HepG2 (cell line): Measurements from ENCODE around the gene ASB3. TPM values are rescaled to one million over a fixed set of nuclear protein-coding genes. Genes with fewer than 3 reads are reported as not detected.
A peak's percentile ranks its signal among the peaks of the same experiment; 100 is the strongest.

Source experiments
- KDM3A ChIP-seq: IDR thresholded peaks from 2 replicates; pipeline ENCODE4 v1.6.1; 2018; ENCODE audit warnings: low read depth, missing compliant biosample characterization
- KLF11 ChIP-seq: IDR thresholded peaks from 2 replicates; pipeline ENCODE4 v1.6.1; 2016; ENCODE audit warnings: missing compliant biosample characterization
- NFIC ChIP-seq: IDR thresholded peaks from 2 replicates; pipeline ENCODE4 v1.6.1; 2012; ENCODE audit warnings: mild to moderate bottlenecking, low read length, inconsistent platforms
- RBM22 ChIP-seq: fragments of 200-400 bp; formaldehyde crosslinking; optimal IDR thresholded peaks from 2 replicates; pipeline ENCODE3; 2017; ENCODE audit warnings: mild to moderate bottlenecking, low read length, moderate library complexity
- RCOR2 ChIP-seq: IDR thresholded peaks from 2 replicates; pipeline ENCODE4 v1.6.1; 2016; ENCODE audit warnings: missing biosample characterization, missing genetic modification reagents
- SNAPC2 ChIP-seq: sonication (generic); formaldehyde crosslinking; IDR thresholded peaks from 2 replicates; pipeline ENCODE4 v1.8.1; 2022; ENCODE audit warnings: mild to moderate bottlenecking, missing genetic modification reagents
- XBP1 ChIP-seq: sonication (generic); formaldehyde crosslinking; IDR thresholded peaks from 2 replicates; pipeline ENCODE4 v1.5.0; 2020; ENCODE audit warnings: missing genetic modification reagents
- ZKSCAN5 ChIP-seq: sonication (generic); formaldehyde crosslinking; IDR thresholded peaks from 2 replicates; pipeline ENCODE4 v1.5.1; 2020; ENCODE audit warnings: mild to moderate bottlenecking, missing genetic modification reagents
- ZNF230 ChIP-seq: sonication (generic); formaldehyde crosslinking; IDR thresholded peaks from 2 replicates; pipeline ENCODE4 v1.4.0; 2020; ENCODE audit warnings: mild to moderate bottlenecking, missing genetic modification reagents
- ZNF335 ChIP-seq: sonication (generic); formaldehyde crosslinking; IDR thresholded peaks from 2 replicates; pipeline ENCODE4 v1.4.0; 2020; ENCODE audit warnings: missing genetic modification reagents
- ZNF652 ChIP-seq: IDR thresholded peaks from 2 replicates; pipeline ENCODE4 v1.6.1; 2016; ENCODE audit warnings: low read depth, borderline replicate concordance
- ZNF761 ChIP-seq: sonication (generic); formaldehyde crosslinking; conservative IDR thresholded peaks from 2 replicates; pipeline ENCODE4 v1.4.0; 2020; ENCODE audit warnings: mild to moderate bottlenecking, missing genetic modification reagents
- ZNF883 ChIP-seq: sonication (generic); formaldehyde crosslinking; IDR thresholded peaks from 2 replicates; pipeline ENCODE4 v1.5.1; 2020; ENCODE audit warnings: mild to moderate bottlenecking, missing genetic modification reagents; ENCODE audit errors: not compliant biosample characterization
- polyA plus RNA-seq, 8 experiments: library from polyadenylated mRNA; depleted of rRNA in 3 of 8; stranded (reverse) in 7 of 8; unstranded in 1 of 8; fragments of >200 nt; fragmentation: Illumina TruSeq in 4 of 8; extraction: Trizol in 4 of 8; gene quantifications; 2 replicates each; pipeline versions ENCODE4 v1.2.1 to v1.2.3, GENCODE V29; 2011 to 2016; ENCODE audit warnings: low read depth in 4 of 8, missing spikeins in 1 of 8, mixed read lengths in 1 of 8; ENCODE audit not compliant: insufficient read depth in 1 of 8
- total RNA-seq, 5 experiments: library from RNA; depleted of rRNA; stranded (reverse); fragments of >200 nt; fragmentation: Illumina TruSeq; extraction: Trizol; gene quantifications; 2 replicates each; pipeline ENCODE4 v1.2.3, GENCODE V29; 2016; ENCODE audit warnings: low read depth in 1 of 5
- TF ChIP-seq, protein P1 (sequence below): sonication (generic); formaldehyde crosslinking; IDR thresholded peaks from 2 replicates; pipeline ENCODE4 v1.5.0; 2020; ENCODE audit warnings: missing genetic modification reagents
- TF ChIP-seq, protein P2 (sequence below): sonication (generic); formaldehyde crosslinking; IDR thresholded peaks from 2 replicates; pipeline ENCODE4 v1.4.0; 2020; ENCODE audit warnings: low read depth, missing genetic modification reagents
- TF ChIP-seq, protein P3 (sequence below): IDR thresholded peaks from 2 replicates; pipeline ENCODE4 v1.6.1; 2016
- TF ChIP-seq, protein P4 (sequence below): sonication (generic); formaldehyde crosslinking; IDR thresholded peaks from 2 replicates; pipeline ENCODE4 v1.4.0; 2020; ENCODE audit warnings: missing genetic modification reagents
- TF ChIP-seq, protein P5 (sequence below): sonication (generic); formaldehyde crosslinking; IDR thresholded peaks from 2 replicates; pipeline ENCODE4 v1.4.0; 2020; ENCODE audit warnings: missing genetic modification reagents, borderline replicate concordance

Gene ASB3
- total and polyA plus RNA-seq, 2 of the 13 experiments (the other 11 are each of a cell fraction or from before 2014, with no cell fraction given): 40.1 to 41.8 TPM

DNA sequence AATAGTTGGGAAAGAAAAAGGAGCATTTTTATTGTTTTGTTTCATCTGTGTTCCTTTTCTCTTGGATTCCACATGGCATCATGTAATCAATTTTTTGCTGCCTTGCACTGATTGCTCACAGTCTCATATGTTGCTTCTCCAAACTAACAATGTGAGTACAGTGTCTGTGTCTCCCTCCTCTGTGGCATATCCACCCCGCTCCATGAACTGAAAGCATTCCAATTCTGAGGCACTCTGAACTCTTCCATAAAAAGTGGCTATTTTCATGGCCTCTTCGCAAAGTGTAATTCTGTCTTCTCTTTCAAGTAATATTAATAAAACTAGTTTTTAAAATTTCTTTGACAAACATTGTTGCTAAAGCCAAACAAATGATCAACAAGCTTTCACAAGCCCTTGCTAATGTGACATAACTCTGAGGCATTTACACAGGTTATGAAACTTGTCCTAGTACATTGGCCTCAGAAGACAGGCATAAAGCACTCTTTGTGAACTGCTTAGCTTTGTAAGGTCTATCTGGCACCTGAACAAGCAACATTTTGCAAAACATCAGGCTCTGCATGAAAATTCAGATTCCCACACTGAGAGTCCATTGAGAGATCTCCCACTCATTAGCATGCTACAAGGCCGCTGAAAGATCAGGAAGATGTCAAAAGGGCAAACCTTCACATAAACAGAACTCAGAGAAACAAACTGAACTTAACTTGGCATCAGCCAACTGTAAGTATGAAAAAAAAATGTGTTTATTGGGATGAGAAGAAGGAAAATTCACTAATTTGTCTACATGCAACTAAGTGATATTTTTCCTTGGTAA lies 40.0 kb upstream of the ASB3 start (continued):
- TF ChIP-seq, protein P1, sequence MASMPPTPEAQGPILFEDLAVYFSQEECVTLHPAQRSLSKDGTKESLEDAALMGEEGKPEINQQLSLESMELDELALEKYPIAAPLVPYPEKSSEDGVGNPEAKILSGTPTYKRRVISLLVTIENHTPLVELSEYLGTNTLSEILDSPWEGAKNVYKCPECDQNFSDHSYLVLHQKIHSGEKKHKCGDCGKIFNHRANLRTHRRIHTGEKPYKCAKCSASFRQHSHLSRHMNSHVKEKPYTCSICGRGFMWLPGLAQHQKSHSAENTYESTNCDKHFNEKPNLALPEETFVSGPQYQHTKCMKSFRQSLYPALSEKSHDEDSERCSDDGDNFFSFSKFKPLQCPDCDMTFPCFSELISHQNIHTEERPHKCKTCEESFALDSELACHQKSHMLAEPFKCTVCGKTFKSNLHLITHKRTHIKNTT (CRISPR knock-in tag): no peak
- TF ChIP-seq, protein P2, sequence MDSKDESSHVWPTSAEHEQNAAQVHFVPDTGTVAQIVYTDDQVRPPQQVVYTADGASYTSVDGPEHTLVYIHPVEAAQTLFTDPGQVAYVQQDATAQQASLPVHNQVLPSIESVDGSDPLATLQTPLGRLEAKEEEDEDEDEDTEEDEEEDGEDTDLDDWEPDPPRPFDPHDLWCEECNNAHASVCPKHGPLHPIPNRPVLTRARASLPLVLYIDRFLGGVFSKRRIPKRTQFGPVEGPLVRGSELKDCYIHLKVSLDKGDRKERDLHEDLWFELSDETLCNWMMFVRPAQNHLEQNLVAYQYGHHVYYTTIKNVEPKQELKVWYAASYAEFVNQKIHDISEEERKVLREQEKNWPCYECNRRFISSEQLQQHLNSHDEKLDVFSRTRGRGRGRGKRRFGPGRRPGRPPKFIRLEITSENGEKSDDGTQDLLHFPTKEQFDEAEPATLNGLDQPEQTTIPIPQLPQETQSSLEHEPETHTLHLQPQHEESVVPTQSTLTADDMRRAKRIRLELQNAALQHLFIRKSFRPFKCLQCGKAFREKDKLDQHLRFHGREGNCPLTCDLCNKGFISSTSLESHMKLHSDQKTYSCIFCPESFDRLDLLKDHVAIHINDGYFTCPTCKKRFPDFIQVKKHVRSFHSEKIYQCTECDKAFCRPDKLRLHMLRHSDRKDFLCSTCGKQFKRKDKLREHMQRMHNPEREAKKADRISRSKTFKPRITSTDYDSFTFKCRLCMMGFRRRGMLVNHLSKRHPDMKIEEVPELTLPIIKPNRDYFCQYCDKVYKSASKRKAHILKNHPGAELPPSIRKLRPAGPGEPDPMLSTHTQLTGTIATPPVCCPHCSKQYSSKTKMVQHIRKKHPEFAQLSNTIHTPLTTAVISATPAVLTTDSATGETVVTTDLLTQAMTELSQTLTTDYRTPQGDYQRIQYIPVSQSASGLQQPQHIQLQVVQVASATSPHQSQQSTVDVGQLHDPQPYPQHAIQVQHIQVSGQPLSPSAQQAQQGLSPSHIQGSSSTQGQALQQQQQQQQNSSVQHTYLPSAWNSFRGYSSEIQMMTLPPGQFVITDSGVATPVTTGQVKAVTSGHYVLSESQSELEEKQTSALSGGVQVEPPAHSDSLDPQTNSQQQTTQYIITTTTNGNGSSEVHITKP (CRISPR knock-in tag): peak; percentile 77
- TF ChIP-seq ZKSCAN5 (CRISPR knock-in tag): no peak
- TF ChIP-seq, protein P3, sequence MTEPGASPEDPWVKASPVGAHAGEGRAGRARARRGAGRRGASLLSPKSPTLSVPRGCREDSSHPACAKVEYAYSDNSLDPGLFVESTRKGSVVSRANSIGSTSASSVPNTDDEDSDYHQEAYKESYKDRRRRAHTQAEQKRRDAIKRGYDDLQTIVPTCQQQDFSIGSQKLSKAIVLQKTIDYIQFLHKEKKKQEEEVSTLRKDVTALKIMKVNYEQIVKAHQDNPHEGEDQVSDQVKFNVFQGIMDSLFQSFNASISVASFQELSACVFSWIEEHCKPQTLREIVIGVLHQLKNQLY (CRISPR knock-in tag): peak; percentile 90; the same call in 1 of the 2 replicates
- TF ChIP-seq, protein P4, sequence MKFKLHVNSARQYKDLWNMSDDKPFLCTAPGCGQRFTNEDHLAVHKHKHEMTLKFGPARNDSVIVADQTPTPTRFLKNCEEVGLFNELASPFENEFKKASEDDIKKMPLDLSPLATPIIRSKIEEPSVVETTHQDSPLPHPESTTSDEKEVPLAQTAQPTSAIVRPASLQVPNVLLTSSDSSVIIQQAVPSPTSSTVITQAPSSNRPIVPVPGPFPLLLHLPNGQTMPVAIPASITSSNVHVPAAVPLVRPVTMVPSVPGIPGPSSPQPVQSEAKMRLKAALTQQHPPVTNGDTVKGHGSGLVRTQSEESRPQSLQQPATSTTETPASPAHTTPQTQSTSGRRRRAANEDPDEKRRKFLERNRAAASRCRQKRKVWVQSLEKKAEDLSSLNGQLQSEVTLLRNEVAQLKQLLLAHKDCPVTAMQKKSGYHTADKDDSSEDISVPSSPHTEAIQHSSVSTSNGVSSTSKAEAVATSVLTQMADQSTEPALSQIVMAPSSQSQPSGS: peak; percentile 96
- TF ChIP-seq KLF11 (CRISPR knock-in tag): peak; percentile 95
- TF ChIP-seq ZNF230: peak; percentile 48; the same call in 1 of the 2 replicates
- TF ChIP-seq ZNF883 (CRISPR knock-in tag): no peak
- TF ChIP-seq ZNF335 (CRISPR knock-in tag): peak; percentile 72; the same call in 1 of the 2 replicates
- TF ChIP-seq XBP1 (CRISPR knock-in tag): no peak
- TF ChIP-seq NFIC: peak; percentile 99
- TF ChIP-seq RBM22: peak; percentile 88
- TF ChIP-seq, protein P5, sequence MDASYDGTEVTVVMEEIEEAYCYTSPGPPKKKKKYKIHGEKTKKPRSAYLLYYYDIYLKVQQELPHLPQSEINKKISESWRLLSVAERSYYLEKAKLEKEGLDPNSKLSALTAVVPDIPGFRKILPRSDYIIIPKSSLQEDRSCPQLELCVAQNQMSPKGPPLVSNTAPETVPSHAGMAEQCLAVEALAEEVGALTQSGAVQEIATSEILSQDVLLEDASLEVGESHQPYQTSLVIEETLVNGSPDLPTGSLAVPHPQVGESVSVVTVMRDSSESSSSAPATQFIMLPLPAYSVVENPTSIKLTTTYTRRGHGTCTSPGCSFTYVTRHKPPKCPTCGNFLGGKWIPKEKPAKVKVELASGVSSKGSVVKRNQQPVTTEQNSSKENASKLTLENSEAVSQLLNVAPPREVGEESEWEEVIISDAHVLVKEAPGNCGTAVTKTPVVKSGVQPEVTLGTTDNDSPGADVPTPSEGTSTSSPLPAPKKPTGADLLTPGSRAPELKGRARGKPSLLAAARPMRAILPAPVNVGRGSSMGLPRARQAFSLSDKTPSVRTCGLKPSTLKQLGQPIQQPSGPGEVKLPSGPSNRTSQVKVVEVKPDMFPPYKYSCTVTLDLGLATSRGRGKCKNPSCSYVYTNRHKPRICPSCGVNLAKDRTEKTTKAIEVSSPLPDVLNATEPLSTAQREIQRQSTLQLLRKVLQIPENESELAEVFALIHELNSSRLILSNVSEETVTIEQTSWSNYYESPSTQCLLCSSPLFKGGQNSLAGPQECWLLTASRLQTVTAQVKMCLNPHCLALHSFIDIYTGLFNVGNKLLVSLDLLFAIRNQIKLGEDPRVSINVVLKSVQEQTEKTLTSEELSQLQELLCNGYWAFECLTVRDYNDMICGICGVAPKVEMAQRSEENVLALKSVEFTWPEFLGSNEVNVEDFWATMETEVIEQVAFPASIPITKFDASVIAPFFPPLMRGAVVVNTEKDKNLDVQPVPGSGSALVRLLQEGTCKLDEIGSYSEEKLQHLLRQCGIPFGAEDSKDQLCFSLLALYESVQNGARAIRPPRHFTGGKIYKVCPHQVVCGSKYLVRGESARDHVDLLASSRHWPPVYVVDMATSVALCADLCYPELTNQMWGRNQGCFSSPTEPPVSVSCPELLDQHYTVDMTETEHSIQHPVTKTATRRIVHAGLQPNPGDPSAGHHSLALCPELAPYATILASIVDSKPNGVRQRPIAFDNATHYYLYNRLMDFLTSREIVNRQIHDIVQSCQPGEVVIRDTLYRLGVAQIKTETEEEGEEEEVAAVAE (CRISPR knock-in tag): peak; percentile 90
- 0 out of 2 replicates have a peak, but pooled peaks have one; percentile 70 for TF ChIP-seq KDM3A (CRISPR knock-in tag)
- TF ChIP-seq RCOR2 (CRISPR knock-in tag): peak; percentile 95
- peak; percentile 76; the same call in 1 of the 2 replicates for TF ChIP-seq ZNF652 (CRISPR knock-in tag)
- 0 out of 2 replicates have a peak, but pooled peaks have one; percentile 51 for TF ChIP-seq ZNF761 (CRISPR knock-in tag)
- peak; percentile 89 for TF ChIP-seq SNAPC2 (CRISPR knock-in tag)
